HG02981 (cell line): Measurements from ENCODE around the gene AHI1.

Experiments used
- ATAC-seq: cut with Tn5 transposase; IDR thresholded peaks from one replicate; pipeline ENCODE4 v1.9.1; 2021; ENCODE audit warnings: mild to moderate bottlenecking, moderate library complexity; ENCODE audit not compliant: unreplicated experiment

AHI1 gene

GRCh38 chr6:135497412-135498184 lies at the start of gene AHI1:
Gene AHI1, minus strand, starts transcription at chr6:135497740. Its CDS starts 5,503 bp downstream, at chr6:135492237.
- ATAC-seq: peak; percentile 92

- no peak for ATAC-seq
These were observed 49.3 kb upstream of the AHI1 start for GRCh38 chr6:135546680-135547418.

GRCh38 chr6:135546206-135546605 lies 48.7 kb upstream of the AHI1 start:
- no peak for ATAC-seq

GRCh38 chr6:135540207-135540840 lies 42.8 kb upstream of the AHI1 start:
- ATAC-seq: no peak

- ATAC-seq: no peak
These were observed 40.3 kb upstream of the AHI1 start for GRCh38 chr6:135537741-135538301.

GRCh38 chr6:135535989-135536414 lies 38.5 kb upstream of the AHI1 start:
- ATAC-seq: no peak

GRCh38 chr6:135534773-135535380 lies 37.3 kb upstream of the AHI1 start:
- no peak for ATAC-seq

- ATAC-seq: no peak
These were observed 35.0 kb upstream of the AHI1 start for GRCh38 chr6:135532559-135532958.

GRCh38 chr6:135531954-135532490 lies 34.5 kb upstream of the AHI1 start:
- no peak for ATAC-seq

- no peak for ATAC-seq
These were observed 32.6 kb upstream of the AHI1 start for GRCh38 chr6:135530113-135530512.

- ATAC-seq: no peak
These were observed 30.4 kb upstream of the AHI1 start for GRCh38 chr6:135527960-135528249.

GRCh38 chr6:135527116-135527959 lies 29.8 kb upstream of the AHI1 start:
- no peak for ATAC-seq

GRCh38 chr6:135525594-135525993 lies 28.1 kb upstream of the AHI1 start:
- ATAC-seq: no peak

- no peak for ATAC-seq
These were observed 25.6 kb upstream of the AHI1 start for GRCh38 chr6:135522965-135523692.

- no peak for ATAC-seq
These were observed 23.9 kb upstream of the AHI1 start for GRCh38 chr6:135521431-135521830.

GRCh38 chr6:135520781-135521180 lies 23.2 kb upstream of the AHI1 start:
- no peak for ATAC-seq

- ATAC-seq: no peak
These were observed 21.8 kb upstream of the AHI1 start for GRCh38 chr6:135519348-135519747.

GRCh38 chr6:135517527-135517926 lies 20.0 kb upstream of the AHI1 start:
- no peak for ATAC-seq

GRCh38 chr6:135514706-135515105 lies 17.2 kb upstream of the AHI1 start:
- ATAC-seq: no peak
